Neutrophil (primary cell): ENCODE data around the gene TERB1.

Source experiments
- H3K27ac ChIP-seq: fragments of 200-600 bp; sonication (generic); 2 replicates; pipeline ENCODE4 v1.5.1; 2016; ENCODE audit warnings: mild to moderate bottlenecking, moderate library complexity
- H3K27me3 ChIP-seq: fragments of 200-600 bp; sonication (generic); 2 replicates; pipeline ENCODE4 v1.6.0; 2016; ENCODE audit warnings: mild to moderate bottlenecking
- H3K36me3 ChIP-seq: fragments of 200-600 bp; sonication (generic); 2 replicates; pipeline ENCODE4 v1.5.1; 2017
- H3K4me1 ChIP-seq, 2 experiments: fragments of 200-600 bp in 1 of 2; sonication (generic) in 1 of 2; 1 replicate in 1 of 2; 2 replicates in 1 of 2; pipeline versions ENCODE4 v1.5.1 to v1.6.1; 2013 to 2016; ENCODE audit warnings: low read depth in 1 of 2, low read length in 1 of 2, mild to moderate bottlenecking in 1 of 2, moderate library complexity in 1 of 2; ENCODE audit not compliant: control insufficient read depth in 1 of 2, insufficient read depth in 1 of 2
- H3K4me3 ChIP-seq, 2 experiments: fragments of 200-600 bp in 1 of 2; sonication (generic) in 1 of 2; 1 replicate in 1 of 2; 2 replicates in 1 of 2; pipeline ENCODE4 v1.5.1; 2013 to 2016; ENCODE audit warnings: low read depth in 1 of 2, low read length in 1 of 2, mild to moderate bottlenecking in 1 of 2, moderate library complexity in 1 of 2
- H3K9me3 ChIP-seq: fragments of 200-600 bp; sonication (generic); 2 replicates; pipeline ENCODE4 v1.5.1; 2016
- CTCF ChIP-seq: fragments of 200-600 bp; sonication (generic); IDR thresholded peaks from 2 replicates; pipeline ENCODE4 v1.5.1; 2016; ENCODE audit warnings: antibody characterized with exemption

TERB1 gene

GRCh38 chr16:66844342-66845079, 43.1 kb upstream of the TERB1 start, which contains the start of gene CA7:
TSS of gene CA7 (plus strand) at chr16:66844414. CDS start at chr16:66844488, 74 bp downstream.
- Histone ChIP-seq H3K4me3 (no peak within 1 kb of the TSS), H3K27me3 (peaks cover 79% of the 10 kb centered on the region)

GRCh38 chr16:66844009-66844341, 42.6 kb upstream of the TERB1 start:
- Histone ChIP-seq H3K4me1 (peaks cover 0 to 10% of the 10 kb centered on the region in 2 experiments), H3K36me3 (no peaks in the 10 kb centered on the region), H3K4me3 (no peak overlapping the region), H3K27me3 (peaks cover 83% of the 10 kb centered on the region), H3K9me3 (no peaks in the 10 kb centered on the region), H3K27ac (no peak overlapping the region)
- no peak for TF ChIP-seq CTCF

More at GRCh38 chr16:66844342-66845079, 43.1 kb upstream of the TERB1 start, which contains the start of gene CA7:
- H3K9me3 ChIP-seq: no peaks in the 10 kb centered on the region
- H3K36me3 ChIP-seq: no peaks in the 10 kb centered on the region
- H3K27ac ChIP-seq: no peak within 1 kb of the TSS
- no peak for TF ChIP-seq CTCF
- peaks cover 0 to 10% of the 10 kb centered on the region in 2 experiments for H3K4me1 ChIP-seq

- no peak overlapping the region for H3K27ac ChIP-seq
- H3K4me3 ChIP-seq: no peak overlapping the region
- H3K9me3 ChIP-seq: no peaks in the 10 kb centered on the region
- H3K27me3 ChIP-seq: peaks cover 91% of the 10 kb centered on the region
- no peak for TF ChIP-seq CTCF
- H3K4me1 ChIP-seq: peaks cover 0 to 10% of the 10 kb centered on the region in 2 experiments
- H3K36me3 ChIP-seq: no peaks in the 10 kb centered on the region
Observed at GRCh38 chr16:66843191-66843590, 41.8 kb upstream of the TERB1 start.

- peaks cover 93% of the 10 kb centered on the region for H3K27me3 ChIP-seq
- no peaks in the 10 kb centered on the region for H3K36me3 ChIP-seq
- TF ChIP-seq CTCF: no peak
Observed at GRCh38 chr16:66842765-66843164, 41.4 kb upstream of the TERB1 start.

GRCh38 chr16:66841366-66841765, 40.0 kb upstream of the TERB1 start:
- H3K9me3 ChIP-seq: no peaks in the 10 kb centered on the region
- peaks cover 82% of the 10 kb centered on the region for H3K27me3 ChIP-seq
- H3K4me1 ChIP-seq: peaks cover 0 to 10% of the 10 kb centered on the region in 2 experiments
- no peak overlapping the region for H3K4me3 ChIP-seq
- no peaks in the 10 kb centered on the region for H3K36me3 ChIP-seq
- H3K27ac ChIP-seq: no peak overlapping the region
- TF ChIP-seq CTCF: no peak

More at GRCh38 chr16:66842765-66843164, 41.4 kb upstream of the TERB1 start:
- H3K4me1 ChIP-seq: peaks cover 0 to 10% of the 10 kb centered on the region in 2 experiments
- no peaks in the 10 kb centered on the region for H3K9me3 ChIP-seq
- H3K4me3 ChIP-seq: no peak overlapping the region
- no peak overlapping the region for H3K27ac ChIP-seq
